ENCODE results near the gene TAAR8.
"Not testable (repeated sequence)": the region's sequence is repeated elsewhere in the genome, so short reads cannot be mapped to it uniquely, and the experiment has no call there.

TAAR8 gene

DNA sequence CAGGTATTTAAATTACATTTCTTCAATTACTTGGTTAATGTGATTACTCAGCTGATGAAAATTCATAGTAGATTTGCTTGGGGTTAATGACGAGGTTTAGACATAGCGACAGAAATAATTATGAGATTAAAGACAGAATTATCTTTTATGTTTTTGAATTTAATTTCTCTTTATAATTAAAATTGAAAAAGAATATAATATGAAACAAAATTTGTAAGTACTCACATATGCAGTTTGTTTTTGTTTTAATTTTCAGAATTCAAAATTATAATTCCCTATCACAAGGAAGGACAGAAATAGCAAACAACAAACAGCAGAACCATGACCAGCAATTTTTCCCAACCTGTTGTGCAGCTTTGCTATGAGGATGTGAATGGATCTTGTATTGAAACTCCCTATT, at the start of gene TAAR8:
Gene TAAR8 (plus strand): TSS at position 301 of the 400 bp plus-strand sequence. CDS start 21 bp downstream, at position 322.
- no peak for ATAC-seq

GRCh38 chr6:132504757-132505156, 47.7 kb upstream of the TAAR8 start:
- no peak for ATAC-seq

- no peak for ATAC-seq
Observed at GRCh38 chr6:132505158-132505557, 47.3 kb upstream of the TAAR8 start.

GRCh38 chr6:132506461-132506860, 46.0 kb upstream of the TAAR8 start:
- no peak for ATAC-seq

GRCh38 chr6:132506869-132507808, 45.3 kb upstream of the TAAR8 start:
- ATAC-seq = no peak

DNA sequence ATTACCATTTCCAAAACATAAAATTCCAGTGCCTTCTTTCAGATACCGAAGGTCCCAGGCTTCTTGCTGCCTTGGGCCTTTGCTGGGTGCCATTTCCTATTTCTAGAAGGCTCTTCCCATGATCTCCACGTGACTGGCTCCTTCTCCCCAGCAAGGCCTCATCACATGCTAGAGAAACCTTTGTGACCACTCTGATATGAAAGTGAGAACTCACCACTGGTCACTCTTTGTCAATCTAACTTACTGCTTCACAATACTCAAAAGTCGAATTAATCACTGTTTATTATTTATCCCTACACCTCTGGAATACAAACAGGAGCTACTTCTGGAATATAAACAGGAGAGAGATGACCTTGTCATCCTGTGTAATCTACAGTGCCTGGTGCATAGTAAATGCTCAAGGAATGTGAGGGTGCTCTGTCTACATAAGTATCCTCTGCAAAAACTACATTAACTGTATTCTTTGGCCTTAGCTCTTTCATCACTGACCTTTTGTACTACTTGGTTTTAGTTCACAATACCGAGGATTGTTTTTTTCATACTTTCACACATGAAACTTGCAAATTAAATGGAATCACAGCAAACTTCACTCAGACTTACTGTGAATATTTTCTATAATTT, 41.2 kb upstream of the TAAR8 start:
- ATAC-seq = no peak

DNA sequence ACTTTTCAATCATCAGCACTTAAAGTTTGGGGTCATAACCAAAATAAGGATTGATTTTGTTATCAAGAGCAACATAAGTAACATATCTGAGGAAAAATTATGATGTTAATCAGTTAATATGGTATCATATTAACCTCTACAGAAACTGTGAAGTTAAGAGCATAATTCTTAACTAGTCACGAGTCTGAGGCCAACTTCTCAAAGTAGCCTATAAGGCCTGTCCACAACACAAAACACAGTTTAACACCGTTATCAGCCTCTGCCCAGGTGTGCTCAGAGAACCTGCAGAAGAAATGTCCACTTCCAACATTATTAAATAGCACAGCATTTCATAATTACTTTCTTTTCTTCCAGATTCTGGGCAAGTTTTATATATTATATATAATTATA, 40.6 kb upstream of the TAAR8 start:
- no peak for ATAC-seq

GRCh38 chr6:132512342-132512637, 40.2 kb upstream of the TAAR8 start:
- ATAC-seq = no peak

GRCh38 chr6:132512638-132513632, 39.5 kb upstream of the TAAR8 start, which contains the start of gene STX7:
Gene STX7, minus strand, starts transcription at chr6:132513116. Its CDS starts 9,586 bp downstream, at chr6:132503530.
- ATAC-seq = peak; percentile 95 to 96

GRCh38 chr6:132513831-132514545, 38.5 kb upstream of the TAAR8 start:
- ATAC-seq = no peak

DNA sequence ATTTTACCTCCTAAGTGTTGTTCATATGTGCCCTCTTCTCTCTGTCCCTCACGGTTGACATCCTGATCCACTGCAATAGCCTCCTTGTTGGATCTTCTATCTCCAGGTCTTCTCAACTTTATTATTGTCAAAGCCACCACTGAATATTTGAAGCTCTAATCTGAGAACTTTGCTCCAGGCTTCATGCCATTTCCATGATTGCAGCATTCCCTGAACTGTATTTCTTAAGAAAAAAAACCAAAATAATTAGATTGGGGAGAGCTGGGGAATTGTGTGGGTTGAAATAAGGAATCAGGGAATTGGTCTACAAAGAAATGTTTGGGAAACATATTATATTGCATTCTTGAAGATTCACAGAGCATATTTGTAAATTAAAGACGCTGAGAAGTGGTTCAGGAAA, 37.1 kb upstream of the TAAR8 start:
- no peak for ATAC-seq

GRCh38 chr6:132520953-132521352, 31.5 kb upstream of the TAAR8 start:
- no peak for ATAC-seq

GRCh38 chr6:132524646-132525045, 27.8 kb upstream of the TAAR8 start:
- ATAC-seq = no peak

DNA sequence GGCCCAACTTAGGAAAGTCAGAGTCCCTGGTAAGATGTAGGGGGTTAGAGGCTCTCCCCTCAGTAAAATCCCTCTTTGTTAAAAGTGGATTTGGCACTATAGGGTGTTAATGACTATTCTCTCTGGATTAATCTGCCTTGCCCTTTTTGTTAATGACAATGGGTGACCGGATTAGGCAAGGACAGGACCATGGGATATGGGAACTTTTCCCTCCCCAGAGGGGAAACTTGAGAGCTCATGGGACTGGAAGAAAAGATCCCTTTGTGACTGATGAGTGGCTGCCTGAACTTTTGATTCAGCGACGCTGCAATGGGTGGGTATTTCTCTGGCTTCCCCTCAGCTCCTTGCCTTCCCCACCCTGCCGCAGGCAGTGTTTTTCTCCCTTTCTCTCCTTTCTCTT, 26.6 kb upstream of the TAAR8 start:
- no peak for ATAC-seq

DNA sequence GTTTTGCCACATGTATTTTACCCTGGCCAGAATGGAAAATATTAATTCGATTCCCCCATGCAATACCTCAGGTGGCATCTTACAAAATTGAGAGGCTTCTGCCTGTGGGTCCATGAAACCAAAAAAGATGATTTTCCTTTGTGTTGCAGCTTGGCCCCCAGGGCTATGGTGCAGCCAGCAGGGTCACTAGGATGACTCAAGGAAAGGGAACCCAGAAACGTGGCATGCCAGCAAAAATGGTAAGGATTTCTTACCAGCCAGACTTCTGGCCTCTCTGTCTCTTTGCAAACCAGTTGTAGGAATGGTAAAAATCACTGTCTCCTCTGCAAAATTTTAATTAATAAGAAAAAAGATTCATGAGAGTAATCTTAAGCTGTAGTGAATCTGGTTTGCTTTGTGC, 26.0 kb upstream of the TAAR8 start:
- no peak for ATAC-seq

DNA sequence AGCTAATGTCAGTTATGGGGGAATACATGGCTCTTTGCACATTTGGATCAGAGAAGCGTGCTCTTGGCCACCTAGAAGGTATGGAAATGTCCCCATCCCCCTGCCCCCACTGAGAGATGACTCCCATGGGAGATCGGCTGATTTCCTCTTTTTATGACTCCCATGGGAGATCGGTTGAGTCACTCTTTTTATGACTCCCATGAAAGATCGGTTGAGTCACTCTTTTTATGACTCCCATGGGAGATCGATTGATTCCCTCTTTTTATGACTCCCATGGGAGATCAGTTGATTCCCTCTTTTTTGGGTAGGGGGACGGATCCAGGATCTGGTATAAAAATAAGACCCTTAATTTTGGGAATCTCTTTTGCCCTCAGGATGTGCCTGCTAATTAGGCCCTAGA, 24.7 kb upstream of the TAAR8 start:
- ATAC-seq = no peak

- peak; percentile 67 to 74 for ATAC-seq
Observed at GRCh38 chr6:132530293-132530974, 22.0 kb upstream of the TAAR8 start.

DNA sequence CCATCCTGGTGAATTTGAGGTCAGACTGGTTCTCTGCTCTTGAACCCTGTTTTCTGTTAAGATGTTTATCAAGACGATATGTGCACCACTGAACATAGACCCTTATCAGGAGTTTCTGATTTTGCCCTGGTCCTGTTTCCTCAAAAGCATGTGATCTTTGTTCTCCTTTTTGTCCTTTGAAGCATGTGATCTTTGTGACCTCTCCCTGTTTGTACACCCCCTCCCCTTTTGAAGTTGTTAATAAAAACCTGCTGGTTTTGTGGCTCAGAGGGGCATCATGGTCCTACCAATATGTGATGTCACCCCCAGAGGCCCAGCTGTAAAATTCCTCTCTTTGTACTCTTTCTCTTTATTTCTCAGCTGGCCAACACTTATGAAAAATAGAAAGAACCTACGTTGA, 17.9 kb upstream of the TAAR8 start:
- ATAC-seq = not testable (repeated sequence)

GRCh38 chr6:132537145-132537544, 15.3 kb upstream of the TAAR8 start:
- no peak for ATAC-seq

DNA sequence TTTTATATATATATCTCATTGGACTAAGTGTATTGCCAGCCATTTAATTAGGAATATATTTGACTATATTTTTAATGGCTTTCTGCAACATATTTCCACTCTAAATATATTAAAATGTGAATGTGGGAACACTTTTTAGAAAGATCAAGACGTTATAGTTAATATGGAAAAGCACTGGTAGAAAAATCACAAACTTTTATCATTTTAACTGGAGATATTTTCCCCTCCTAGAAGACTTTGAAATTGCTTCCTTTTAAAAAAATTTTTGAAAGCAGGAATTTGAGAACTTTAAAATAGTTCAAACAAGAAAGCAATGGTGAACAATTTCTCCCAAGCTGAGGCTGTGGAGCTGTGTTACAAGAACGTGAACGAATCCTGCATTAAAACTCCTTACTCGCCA, 14.5 kb upstream of the TAAR8 start, which contains the start of gene TAAR9:
Gene TAAR9 (plus strand): TSS at position 301 of the 400 bp plus-strand sequence. CDS start 13 bp downstream, at position 314.
- ATAC-seq = no peak

- ATAC-seq = no peak
Observed at GRCh38 chr6:132544826-132545225, 7.6 kb upstream of the TAAR8 start.
